22Rv1 (cell line): ENCODE results near the gene VGLL1.

Experiments used
- ZFX ChIP-seq: fragments of 450-650 bp; IDR thresholded peaks from 2 replicates; pipeline ENCODE4 v1.6.1; 2017; ENCODE audit warnings: antibody characterized with exemption, borderline replicate concordance
- TF ChIP-seq, protein P1 (sequence below): fragments of 450-650 bp; IDR thresholded peaks from 2 replicates; pipeline ENCODE4 v1.5.1; 2017; ENCODE audit warnings: mild to moderate bottlenecking

DNA sequence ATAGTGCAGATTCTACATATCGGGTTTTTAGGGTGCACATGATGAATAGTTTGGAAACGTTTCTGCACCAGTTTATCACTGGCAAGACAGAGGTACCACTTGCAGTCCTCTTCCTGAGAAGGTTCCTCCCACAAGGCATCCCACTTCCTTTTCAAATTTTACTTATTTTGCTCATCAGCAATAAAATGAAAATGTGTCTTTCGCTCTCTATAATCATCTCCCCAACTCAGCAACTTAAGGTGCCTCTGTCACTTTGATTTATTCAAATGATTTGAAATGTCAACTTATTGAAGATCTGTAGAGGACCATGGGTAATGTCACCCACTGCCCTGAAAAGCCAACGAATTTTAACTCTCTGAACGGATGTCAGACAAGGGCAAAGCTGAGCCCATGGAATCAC is 53.2 kb downstream of the VGLL1 start:
- TF ChIP-seq, protein P1, sequence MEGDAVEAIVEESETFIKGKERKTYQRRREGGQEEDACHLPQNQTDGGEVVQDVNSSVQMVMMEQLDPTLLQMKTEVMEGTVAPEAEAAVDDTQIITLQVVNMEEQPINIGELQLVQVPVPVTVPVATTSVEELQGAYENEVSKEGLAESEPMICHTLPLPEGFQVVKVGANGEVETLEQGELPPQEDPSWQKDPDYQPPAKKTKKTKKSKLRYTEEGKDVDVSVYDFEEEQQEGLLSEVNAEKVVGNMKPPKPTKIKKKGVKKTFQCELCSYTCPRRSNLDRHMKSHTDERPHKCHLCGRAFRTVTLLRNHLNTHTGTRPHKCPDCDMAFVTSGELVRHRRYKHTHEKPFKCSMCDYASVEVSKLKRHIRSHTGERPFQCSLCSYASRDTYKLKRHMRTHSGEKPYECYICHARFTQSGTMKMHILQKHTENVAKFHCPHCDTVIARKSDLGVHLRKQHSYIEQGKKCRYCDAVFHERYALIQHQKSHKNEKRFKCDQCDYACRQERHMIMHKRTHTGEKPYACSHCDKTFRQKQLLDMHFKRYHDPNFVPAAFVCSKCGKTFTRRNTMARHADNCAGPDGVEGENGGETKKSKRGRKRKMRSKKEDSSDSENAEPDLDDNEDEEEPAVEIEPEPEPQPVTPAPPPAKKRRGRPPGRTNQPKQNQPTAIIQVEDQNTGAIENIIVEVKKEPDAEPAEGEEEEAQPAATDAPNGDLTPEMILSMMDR = no peak
- TF ChIP-seq ZFX = no peak
